HEK293 (cell line): ENCODE measurements around the gene TANGO2.

Experiments used
- CTCF ChIA-PET: fragments of 350-600 bp; formaldehyde crosslinking; extraction: SDS; loops from one replicate; lab custom pipeline; 2021; ENCODE audit warnings: antibody characterized with exemption; lab: Yijun Ruan, JAX
- POLR2A ChIA-PET: fragments of 300-600 bp; formaldehyde crosslinking; extraction: SDS; loops from one replicate; lab custom pipeline; 2020; ENCODE audit warnings: antibody characterized with exemption, inconsistent platforms; lab: Yijun Ruan, JAX
- H3K27ac ChIP-seq: fragments of 200-500 bp; sonication (Bioruptor generic); 2 replicates; pipeline ENCODE4 v1.5.1; 2014; ENCODE audit warnings: low read depth, low read length, control low read depth, inconsistent platforms; ENCODE audit errors: extremely low read depth
- H3K36me3 ChIP-seq, 2 experiments: fragments of 200-500 bp in 1 of 2; sonication (Bioruptor generic) in 1 of 2; 1 replicate in 1 of 2; 2 replicates in 1 of 2; pipeline ENCODE4 v1.5.1; 2014 to 2017; ENCODE audit warnings: inconsistent platforms in 2 of 2, low read length in 2 of 2; ENCODE audit not compliant: control insufficient read depth in 2 of 2, insufficient read depth in 1 of 2
- H3K4me1 ChIP-seq: fragments of 200-500 bp; sonication (Bioruptor generic); 2 replicates; pipeline ENCODE4 v1.5.1; 2014; ENCODE audit warnings: mild to moderate bottlenecking, low read length, inconsistent platforms; ENCODE audit not compliant: control insufficient read depth, insufficient read depth
- H3K4me3 ChIP-seq: 2 replicates; pipeline ENCODE4 v1.5.1; 2011; ENCODE audit warnings: low read depth, mild to moderate bottlenecking, control low read depth, low read length, moderate library complexity
- H3K9me3 ChIP-seq: fragments of 200-500 bp; sonication (Bioruptor generic); 2 replicates; pipeline ENCODE4 v1.5.1; 2014; ENCODE audit warnings: low read depth, low read length, inconsistent platforms; ENCODE audit not compliant: control insufficient read depth, insufficient read depth
- BCL11A ChIP-seq: fragments of 450-650 bp; formaldehyde crosslinking; IDR thresholded peaks from 2 replicates; pipeline ENCODE4 v1.5.1; 2016; ENCODE audit warnings: low read depth, missing biosample characterization, missing genetic modification characterization
- EGR2 ChIP-seq: fragments of 450-650 bp; formaldehyde crosslinking; IDR thresholded peaks from 2 replicates; pipeline ENCODE4 v1.5.1; 2016; ENCODE audit warnings: low read depth, missing biosample characterization, missing genetic modification characterization
- GLIS1 ChIP-seq: fragments of 450-650 bp; formaldehyde crosslinking; IDR thresholded peaks from 2 replicates; pipeline ENCODE4 v1.5.1; 2016; ENCODE audit warnings: missing biosample characterization, missing genetic modification characterization
- HOXD13 ChIP-seq: sonication (generic); formaldehyde crosslinking; IDR thresholded peaks from 2 replicates; pipeline ENCODE4 v1.8.0; 2022; ENCODE audit warnings: missing genetic modification reagents, borderline replicate concordance
- IKZF3 ChIP-seq: fragments of 450-650 bp; IDR thresholded peaks from 2 replicates; pipeline ENCODE4 v1.5.0; 2018; ENCODE audit warnings: missing biosample characterization, mild to moderate bottlenecking, missing genetic modification characterization, moderate library complexity
- KLF9 ChIP-seq: fragments of 450-650 bp; formaldehyde crosslinking; IDR thresholded peaks from 2 replicates; pipeline ENCODE4 v1.5.1; 2016; ENCODE audit warnings: missing biosample characterization, missing genetic modification characterization, low read depth
- YY1 ChIP-seq: fragments of 450-650 bp; formaldehyde crosslinking; IDR thresholded peaks from 2 replicates; pipeline ENCODE4 v1.5.1; 2018; ENCODE audit warnings: missing biosample characterization, missing genetic modification characterization
- ZBTB17 ChIP-seq: fragments of 450-650 bp; formaldehyde crosslinking; IDR thresholded peaks from 2 replicates; pipeline ENCODE4 v1.5.1; 2016; ENCODE audit warnings: missing biosample characterization, missing genetic modification characterization
- ZBTB48 ChIP-seq: fragments of 450-650 bp; formaldehyde crosslinking; IDR thresholded peaks from 2 replicates; pipeline ENCODE4 v1.5.1; 2016; ENCODE audit warnings: missing biosample characterization, missing genetic modification characterization
- ZEB2 ChIP-seq: fragments of 450-650 bp; formaldehyde crosslinking; IDR thresholded peaks from 2 replicates; pipeline ENCODE4 v1.5.1; 2016; ENCODE audit warnings: missing biosample characterization, missing genetic modification characterization
- ZIC2 ChIP-seq: fragments of 450-650 bp; formaldehyde crosslinking; IDR thresholded peaks from 2 replicates; pipeline ENCODE4 v1.5.1; 2016; ENCODE audit warnings: missing biosample characterization, missing genetic modification characterization
- ZNF112 ChIP-seq: fragments of 450-650 bp; formaldehyde crosslinking; IDR thresholded peaks from 2 replicates; pipeline ENCODE4 v1.5.0; 2017; ENCODE audit warnings: missing biosample characterization, missing genetic modification characterization
- ZNF266 ChIP-seq: fragments of 450-650 bp; formaldehyde crosslinking; IDR thresholded peaks from 2 replicates; pipeline ENCODE4 v1.5.1; 2016; ENCODE audit warnings: missing biosample characterization, missing genetic modification characterization, low read depth
- ZNF335 ChIP-seq: fragments of 450-650 bp; formaldehyde crosslinking; conservative IDR thresholded peaks from 2 replicates; pipeline ENCODE4 v1.5.1; 2016; ENCODE audit warnings: missing biosample characterization, missing genetic modification characterization
- ZNF350 ChIP-seq: fragments of 450-650 bp; formaldehyde crosslinking; IDR thresholded peaks from 2 replicates; pipeline ENCODE4 v1.5.0; 2017; ENCODE audit warnings: missing biosample characterization, mild to moderate bottlenecking, missing genetic modification characterization
- ZNF416 ChIP-seq: fragments of 450-650 bp; formaldehyde crosslinking; IDR thresholded peaks from 2 replicates; pipeline ENCODE4 v1.5.1; 2016; ENCODE audit warnings: missing biosample characterization, missing genetic modification characterization
- ZNF600 ChIP-seq: fragments of 450-650 bp; formaldehyde crosslinking; IDR thresholded peaks from 2 replicates; pipeline ENCODE4 v1.5.1; 2016; ENCODE audit warnings: missing biosample characterization, missing genetic modification characterization
- ZNF654 ChIP-seq: fragments of 450-650 bp; formaldehyde crosslinking; IDR thresholded peaks from 2 replicates; pipeline ENCODE4 v1.5.1; 2016; ENCODE audit warnings: low read depth, missing biosample characterization, missing genetic modification characterization
- ZSCAN30 ChIP-seq: fragments of 450-650 bp; IDR thresholded peaks from 2 replicates; pipeline ENCODE4 v1.5.1; 2018; ENCODE audit warnings: missing biosample characterization, mild to moderate bottlenecking, missing genetic modification characterization, moderate library complexity
- TF ChIP-seq, protein P1 (sequence below): fragments of 450-650 bp; formaldehyde crosslinking; optimal IDR thresholded peaks from 2 replicates; pipeline ENCODE3; 2016; ENCODE audit warnings: missing biosample characterization, mild to moderate bottlenecking, missing genetic modification characterization
- TF ChIP-seq, protein P2 (sequence below): fragments of 450-650 bp; formaldehyde crosslinking; IDR thresholded peaks from 2 replicates; pipeline ENCODE4 v1.5.1; 2017; ENCODE audit warnings: missing biosample characterization, mild to moderate bottlenecking, missing genetic modification characterization, moderate library complexity

TANGO2 gene

DNA sequence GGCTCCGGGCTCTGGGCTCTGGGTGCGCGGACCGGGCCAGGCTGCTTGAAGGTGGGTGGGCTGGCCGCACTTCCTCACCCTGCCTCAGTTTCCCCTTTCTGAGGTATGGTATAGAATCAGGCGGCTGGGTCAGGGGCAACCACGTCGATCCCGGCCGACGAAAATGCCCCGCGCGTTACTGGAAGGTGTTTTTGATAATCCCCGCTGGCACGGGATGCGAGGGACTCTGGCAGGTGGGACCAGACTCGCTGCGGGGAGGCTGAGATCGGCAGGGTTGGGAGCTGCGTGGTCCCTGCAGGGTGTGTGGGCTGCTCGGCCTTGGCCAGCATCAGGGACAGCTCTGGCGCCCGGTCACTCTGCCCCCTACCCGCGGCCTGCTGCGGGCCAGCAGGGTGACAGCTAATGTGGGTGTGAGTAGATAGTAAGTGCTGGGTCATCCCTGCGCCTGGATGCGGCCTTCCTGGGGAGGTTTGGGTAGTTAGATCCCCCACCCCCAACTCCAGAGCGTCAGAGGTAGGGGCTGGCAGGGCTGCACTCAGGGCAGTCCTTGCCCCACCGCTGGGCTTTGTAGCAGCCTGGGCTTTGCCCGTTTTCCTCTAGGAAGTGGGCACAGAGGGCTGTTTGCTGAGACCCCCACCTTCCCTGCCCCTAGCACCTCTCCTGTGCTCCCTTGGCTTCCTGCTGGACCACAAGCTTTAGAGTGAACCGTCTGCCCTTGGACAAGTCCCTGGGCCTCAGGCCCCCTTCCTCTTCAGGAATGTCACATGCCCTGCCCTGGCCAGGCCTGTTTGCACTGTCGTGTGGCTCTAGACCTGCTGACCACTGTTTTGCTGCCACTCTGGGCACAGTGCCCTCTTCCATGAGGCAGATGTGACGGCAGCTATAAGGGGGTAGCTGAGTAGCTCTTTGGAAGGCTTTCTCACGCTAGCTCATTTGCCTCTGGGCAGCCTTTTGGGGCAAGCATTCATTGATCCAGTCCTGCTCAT lies 579 bp downstream of the TANGO2 start:
- H3K36me3 ChIP-seq: no peaks in the 10 kb centered on the region
- H3K9me3 ChIP-seq: no peaks in the 10 kb centered on the region
- H3K4me1 ChIP-seq: no peaks in the 10 kb centered on the region
- no peak overlapping the region; the same call in 1 of the 2 replicates for H3K27ac ChIP-seq
- TF ChIP-seq ZNF600 (0 out of 2 replicates have a peak, but pooled peaks have one; percentile 33), GLIS1 (tag by site-specific recombination) (no peak), ZSCAN30 (tag by site-specific recombination) (0 out of 2 replicates have a peak, but pooled peaks have one; percentile 9), ZNF266 (tag by site-specific recombination) (0 out of 2 replicates have a peak, but pooled peaks have one; percentile 2), YY1 (tag by site-specific recombination) (no peak), ZEB2 (tag by site-specific recombination) (0 out of 2 replicates have a peak, but pooled peaks have one; percentile 12), EGR2 (tag by site-specific recombination) (no peak), ZNF335 (0 out of 2 replicates have a peak, but pooled peaks have one; percentile 47), HOXD13 (CRISPR knock-in tag) (0 out of 2 replicates have a peak, but pooled peaks have one; percentile 42), KLF9 (tag by site-specific recombination) (0 out of 2 replicates have a peak, but pooled peaks have one; percentile 8), ZBTB48 (tag by site-specific recombination) (peak; percentile 62; the same call in 1 of the 2 replicates), ZBTB17 (tag by site-specific recombination) (0 out of 2 replicates have a peak, but pooled peaks have one; percentile 13), ZIC2 (tag by site-specific recombination) (peak; percentile 75), ZNF350 (tag by site-specific recombination) (no peak)
- TF ChIP-seq, protein P1, sequence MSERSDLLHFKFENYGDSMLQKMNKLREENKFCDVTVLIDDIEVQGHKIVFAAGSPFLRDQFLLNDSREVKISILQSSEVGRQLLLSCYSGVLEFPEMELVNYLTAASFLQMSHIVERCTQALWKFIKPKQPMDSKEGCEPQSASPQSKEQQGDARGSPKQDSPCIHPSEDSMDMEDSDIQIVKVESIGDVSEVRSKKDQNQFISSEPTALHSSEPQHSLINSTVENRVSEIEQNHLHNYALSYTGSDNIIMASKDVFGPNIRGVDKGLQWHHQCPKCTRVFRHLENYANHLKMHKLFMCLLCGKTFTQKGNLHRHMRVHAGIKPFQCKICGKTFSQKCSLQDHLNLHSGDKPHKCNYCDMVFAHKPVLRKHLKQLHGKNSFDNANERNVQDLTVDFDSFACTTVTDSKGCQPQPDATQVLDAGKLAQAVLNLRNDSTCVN (tag by site-specific recombination): peak; percentile 66
- TF ChIP-seq, protein P2, sequence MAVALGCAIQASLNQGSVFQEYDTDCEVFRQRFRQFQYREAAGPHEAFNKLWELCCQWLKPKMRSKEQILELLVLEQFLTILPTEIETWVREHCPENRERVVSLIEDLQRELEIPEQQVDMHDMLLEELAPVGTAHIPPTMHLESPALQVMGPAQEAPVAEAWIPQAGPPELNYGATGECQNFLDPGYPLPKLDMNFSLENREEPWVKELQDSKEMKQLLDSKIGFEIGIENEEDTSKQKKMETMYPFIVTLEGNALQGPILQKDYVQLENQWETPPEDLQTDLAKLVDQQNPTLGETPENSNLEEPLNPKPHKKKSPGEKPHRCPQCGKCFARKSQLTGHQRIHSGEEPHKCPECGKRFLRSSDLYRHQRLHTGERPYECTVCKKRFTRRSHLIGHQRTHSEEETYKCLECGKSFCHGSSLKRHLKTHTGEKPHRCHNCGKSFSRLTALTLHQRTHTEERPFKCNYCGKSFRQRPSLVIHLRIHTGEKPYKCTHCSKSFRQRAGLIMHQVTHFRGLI (tag by site-specific recombination): 0 out of 2 replicates have a peak, but pooled peaks have one; percentile 14
- H3K4me3 ChIP-seq: peak overlapping the region; percentile 90
- POLR2A ChIA-PET: interaction anchor here (0.6 to 1.4 kb wide), 8 partner anchors 21 to 227 kb away, joined by 3 to 7 read pairs (median 3); partner anchors contain the start of genes COMT, DGCR8 and TXNRD2
- CTCF ChIA-PET: interaction anchor here (0.6 to 2.0 kb wide), 3 partner anchors 10 to 50 kb away, joined by 5 to 8 read pairs (median 7); no protein-coding TSS in a partner anchor

DNA sequence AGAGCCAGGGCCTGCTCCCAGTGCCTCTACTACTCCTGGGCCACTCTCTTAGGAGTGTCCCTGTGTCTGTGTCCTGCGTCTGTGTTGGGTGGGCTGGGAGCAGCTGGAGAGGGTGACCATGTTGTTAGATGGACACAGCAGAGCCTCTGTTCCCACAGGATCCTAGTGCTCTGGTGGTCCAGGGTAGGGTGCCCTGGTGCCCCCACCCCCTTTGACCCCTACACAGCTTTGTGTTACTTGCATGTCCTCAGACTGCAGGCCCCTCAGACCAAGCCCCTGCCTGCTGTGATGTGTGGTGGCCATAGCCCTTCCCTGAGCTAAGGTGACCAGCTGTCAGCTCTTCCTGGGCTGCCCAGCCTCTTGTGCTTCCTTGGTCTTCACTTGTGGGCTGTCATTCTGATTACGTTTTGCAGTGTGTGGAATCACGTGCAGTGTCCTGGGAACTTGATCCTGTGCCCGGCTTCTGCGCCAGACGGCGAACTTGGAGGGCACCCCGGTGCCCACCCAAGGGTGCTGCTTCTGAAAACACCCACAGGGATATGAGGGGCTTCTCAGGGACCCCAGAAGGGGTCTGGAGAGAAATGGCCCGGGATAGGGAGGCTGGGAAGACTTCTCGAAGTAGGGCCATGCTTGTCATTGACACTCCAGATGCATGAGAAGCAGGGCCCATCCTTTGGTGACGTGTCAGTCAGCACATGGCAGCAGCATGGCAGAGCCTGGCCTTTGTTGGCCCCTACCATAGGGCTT lies 1.5 kb downstream of the TANGO2 start:
- H3K36me3 ChIP-seq: no peaks in the 10 kb centered on the region
- no peak overlapping the region for H3K4me3 ChIP-seq
- ChIA-PET CTCF (interaction anchor here (0.6 to 2.0 kb wide), 6 partner anchors 8 to 113 kb away, joined by 3 to 8 read pairs (median 4); no protein-coding TSS in a partner anchor), POLR2A (interaction anchor here (0.6 to 1.4 kb wide), 5 partner anchors 20 to 81 kb away, joined by 3 to 5 read pairs (median 3); partner anchors contain the start of genes COMT and TXNRD2)
- no peaks in the 10 kb centered on the region for H3K4me1 ChIP-seq
- TF ChIP-seq ZNF654 (no peak), ZNF416 (tag by site-specific recombination) (no peak), ZNF112 (no peak), IKZF3 (tag by site-specific recombination) (no peak), BCL11A (no peak)
- TF ChIP-seq, all 188 proteins: peak for 0
- Histone ChIP-seq H3K9me3 (no peaks in the 10 kb centered on the region), H3K27ac (no peak overlapping the region)
